ENCODE measurements around the gene FAM222B. TPM values are rescaled to one million over a fixed set of nuclear protein-coding genes. Genes with fewer than 3 reads are reported as not detected.
"Not testable (repeated sequence)": the region's sequence is repeated elsewhere in the genome, so short reads cannot be mapped to it uniquely, and the experiment has no call there.

Gene FAM222B
- total and polyA plus RNA-seq, 2 donors (not counting 1 experiment from before 2014, with no cell fraction given), result 10.8 to 23.1 TPM

DNA sequence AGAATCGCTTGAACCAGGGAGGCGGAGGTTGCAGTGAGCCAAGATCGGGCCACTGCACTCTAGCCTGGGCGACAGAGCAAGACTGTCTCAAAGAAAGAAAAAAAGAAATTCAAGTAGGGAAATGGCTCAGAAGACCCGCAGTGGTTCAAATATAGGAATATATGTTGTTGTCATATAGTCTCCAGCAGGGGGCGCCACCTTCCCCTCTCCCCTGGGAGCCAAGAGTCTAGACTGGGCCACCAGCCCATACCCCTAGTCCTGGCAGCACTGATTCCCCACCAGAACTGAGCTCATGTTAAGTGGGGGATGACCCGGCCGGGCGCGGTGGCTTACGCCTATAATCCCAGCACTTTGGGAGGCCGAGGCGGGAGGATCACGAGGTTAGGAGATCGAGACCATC, 6.1 kb upstream of the FAM222B start:
- H3K4me3 Mint-ChIP-seq; H3K4me1 Mint-ChIP-seq; H3K4me3 ChIP-seq (ENCODE audit: control extremely low read depth in 1 of 5, extremely low read depth in 1 of 5, insufficient read depth in 1 of 5, low read depth in 2 of 5, low read length in 4 of 5); H3K4me2 ChIP-seq (replicated peaks; ENCODE audit: low read depth, low read length, poor library complexity, severe bottlenecking); H3K9me3 ChIP-seq (ENCODE audit: control extremely low read depth in 1 of 3, control insufficient read depth in 2 of 3, insufficient read depth in 1 of 3, low read length in 2 of 3); H3K27me3 ChIP-seq (replicated peaks in 1 of 4; ENCODE audit: control extremely low read depth in 1 of 4, control insufficient read depth in 3 of 4, insufficient read depth in 4 of 4, low read length in 3 of 4); H3K36me3 ChIP-seq (replicated peaks in 1 of 2; ENCODE audit: control extremely low read depth in 1 of 2, control insufficient read depth in 1 of 2, extremely low read depth in 1 of 2, insufficient read depth in 2 of 2, low read length in 1 of 2); H3K9me3 Mint-ChIP-seq (ENCODE audit: insufficient read depth); H2AFZ ChIP-seq (ENCODE audit: insufficient read depth, low read depth, low read length, poor library complexity, severe bottlenecking); H3K79me2 ChIP-seq (ENCODE audit: control insufficient read depth, insufficient read depth, low read length); H3K27ac ChIP-seq (ENCODE audit: low read length in 2 of 2); H3K27ac Mint-ChIP-seq; intact Hi-C loops (cut with micrococcal nuclease); H3K27me3 Mint-ChIP-seq; H4K20me1 ChIP-seq (ENCODE audit: control insufficient read depth, insufficient read depth, low read length, poor library complexity, severe bottlenecking); H3K4me1 ChIP-seq (ENCODE audit: control insufficient read depth in 2 of 2, insufficient read depth in 2 of 2, low read length in 2 of 2); H3K9ac ChIP-seq (ENCODE audit: low read length): not testable (repeated sequence)
- POLR2A ChIA-PET, result interaction anchor here (0.5 to 1.4 kb wide), 2 partner anchors 49 to 110 kb away, joined by 3 to 4 read pairs; partner anchors contain the start of gene FLOT2
- 96% methylated on average over 10 of the region's 15 CpGs for WGBS (ENCODE audit: insufficient coverage)
- CTCF ChIA-PET, result interaction anchor here (1.3 to 3.1 kb wide), 6 partner anchors 14 to 85 kb away, joined by 3 to 17 read pairs (median 6); partner anchors contain the start of gene DHRS13
- ATAC-seq (ENCODE audit: low read depth), result peak; percentile 41
- TF ChIP-seq, protein P1, sequence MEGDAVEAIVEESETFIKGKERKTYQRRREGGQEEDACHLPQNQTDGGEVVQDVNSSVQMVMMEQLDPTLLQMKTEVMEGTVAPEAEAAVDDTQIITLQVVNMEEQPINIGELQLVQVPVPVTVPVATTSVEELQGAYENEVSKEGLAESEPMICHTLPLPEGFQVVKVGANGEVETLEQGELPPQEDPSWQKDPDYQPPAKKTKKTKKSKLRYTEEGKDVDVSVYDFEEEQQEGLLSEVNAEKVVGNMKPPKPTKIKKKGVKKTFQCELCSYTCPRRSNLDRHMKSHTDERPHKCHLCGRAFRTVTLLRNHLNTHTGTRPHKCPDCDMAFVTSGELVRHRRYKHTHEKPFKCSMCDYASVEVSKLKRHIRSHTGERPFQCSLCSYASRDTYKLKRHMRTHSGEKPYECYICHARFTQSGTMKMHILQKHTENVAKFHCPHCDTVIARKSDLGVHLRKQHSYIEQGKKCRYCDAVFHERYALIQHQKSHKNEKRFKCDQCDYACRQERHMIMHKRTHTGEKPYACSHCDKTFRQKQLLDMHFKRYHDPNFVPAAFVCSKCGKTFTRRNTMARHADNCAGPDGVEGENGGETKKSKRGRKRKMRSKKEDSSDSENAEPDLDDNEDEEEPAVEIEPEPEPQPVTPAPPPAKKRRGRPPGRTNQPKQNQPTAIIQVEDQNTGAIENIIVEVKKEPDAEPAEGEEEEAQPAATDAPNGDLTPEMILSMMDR (IDR thresholded peaks at IDR 0.05), result peak; percentile 42
- DNase-seq, result peak; percentile 52

DNA sequence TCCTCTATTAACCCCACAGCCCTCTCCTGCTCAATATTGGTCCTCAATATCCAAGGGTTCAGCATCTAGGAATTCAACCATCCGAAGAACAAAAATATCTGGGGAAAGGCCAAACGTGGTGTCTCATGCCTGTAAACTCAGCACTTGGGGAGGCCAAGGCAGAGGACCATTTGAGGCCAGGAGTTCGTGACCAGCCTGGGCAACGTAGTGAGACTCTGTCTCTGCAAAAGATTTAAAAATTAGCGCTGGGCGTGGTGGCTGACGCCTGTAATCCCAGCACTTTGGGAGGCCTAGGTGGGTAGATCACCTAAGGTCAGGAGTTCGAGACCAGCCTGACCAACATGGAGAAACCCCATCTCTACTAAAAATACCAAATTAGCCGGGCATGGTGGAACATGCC, 4.1 kb upstream of the FAM222B start:
- H2AFZ ChIP-seq (ENCODE audit: insufficient read depth, low read depth, low read length, poor library complexity, severe bottlenecking); intact Hi-C loops (cut with micrococcal nuclease); H3K4me2 ChIP-seq (replicated peaks; ENCODE audit: low read depth, low read length, poor library complexity, severe bottlenecking); ATAC-seq (ENCODE audit: low read depth); H3K4me3 ChIP-seq (ENCODE audit: control extremely low read depth in 1 of 5, extremely low read depth in 1 of 5, insufficient read depth in 1 of 5, low read depth in 2 of 5, low read length in 4 of 5); H3K4me3 Mint-ChIP-seq; H3K27me3 ChIP-seq (replicated peaks in 1 of 4; ENCODE audit: control extremely low read depth in 1 of 4, control insufficient read depth in 3 of 4, insufficient read depth in 4 of 4, low read length in 3 of 4); H3K9me3 ChIP-seq (ENCODE audit: control extremely low read depth in 1 of 3, control insufficient read depth in 2 of 3, insufficient read depth in 1 of 3, low read length in 2 of 3); H3K9ac ChIP-seq (ENCODE audit: low read length); H3K27ac Mint-ChIP-seq; DNase-seq; H3K27me3 Mint-ChIP-seq; H3K36me3 ChIP-seq (replicated peaks in 1 of 2; ENCODE audit: control extremely low read depth in 1 of 2, control insufficient read depth in 1 of 2, extremely low read depth in 1 of 2, insufficient read depth in 2 of 2, low read length in 1 of 2); H3K27ac ChIP-seq (ENCODE audit: low read length in 2 of 2); H3K9me3 Mint-ChIP-seq (ENCODE audit: insufficient read depth); H4K20me1 ChIP-seq (ENCODE audit: control insufficient read depth, insufficient read depth, low read length, poor library complexity, severe bottlenecking): not testable (repeated sequence)
- H3K79me2 ChIP-seq (ENCODE audit: control insufficient read depth, insufficient read depth, low read length), result peaks cover 15% of the 10 kb centered on the region
- peaks cover 12% of the 10 kb centered on the region for H3K4me1 Mint-ChIP-seq
- 96% methylated on average over 5 of the region's 9 CpGs for WGBS (ENCODE audit: insufficient coverage)
- ChIA-PET POLR2A (interaction anchor here (0.7 kb wide), 1 partner anchor 58 kb away, joined by 3 read pairs; no protein-coding TSS in a partner anchor), CTCF (interaction anchor here (1.1 kb wide), 1 partner anchor 60 kb away, joined by 4 read pairs; no protein-coding TSS in a partner anchor)
- peaks cover 5 to 11% of the 10 kb centered on the region in 2 donors for H3K4me1 ChIP-seq (ENCODE audit: control insufficient read depth in 2 of 2, insufficient read depth in 2 of 2, low read length in 2 of 2)
